ENCODE measurements around the gene RTCA. TPM values are rescaled to one million over a fixed set of nuclear protein-coding genes. Genes with fewer than 3 reads are reported as not detected.

The RTCA gene
- polyA plus RNA-seq, 1 donor from 2014 or later = 95.2 TPM

DNA sequence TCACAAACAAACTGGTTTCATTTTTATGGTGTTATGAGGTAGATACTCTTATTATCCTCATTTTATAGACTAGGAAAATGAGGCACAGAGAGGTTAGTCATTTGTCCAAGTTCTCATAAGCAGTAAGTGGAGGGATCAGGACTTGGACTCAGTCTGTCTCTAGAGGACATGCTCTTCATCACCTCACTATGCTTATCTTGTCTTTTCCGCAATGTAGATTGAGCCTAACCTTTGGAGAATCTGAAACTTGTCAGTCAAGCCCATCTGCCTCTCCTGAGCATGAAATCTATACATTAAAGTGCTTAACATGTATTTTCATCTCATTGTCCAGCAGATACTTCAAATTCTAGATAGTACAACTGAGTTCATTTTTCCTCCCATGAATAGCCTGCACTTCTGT lies 74.5 kb downstream of the RTCA start:
- Histone ChIP-seq H3K4me2 (ENCODE audit: low read length) (no peak overlapping the region), H3K4me3 (ENCODE audit: low read length) (no peak overlapping the region), H3K9ac (ENCODE audit: low read length) (no peak overlapping the region), H3K27ac (ENCODE audit: low read length) (no peak overlapping the region), H3K9me2 (ENCODE audit: insufficient read depth, low read length) (no peaks in the 10 kb centered on the region), H3K36me3 (ENCODE audit: insufficient read depth, low read length) (no peaks in the 10 kb centered on the region), H4K20me1 (ENCODE audit: insufficient read depth) (no peaks in the 10 kb centered on the region), H3K79me2 (replicated peaks; ENCODE audit: insufficient read depth, low read length) (no peaks in the 10 kb centered on the region), H3K27me3 (ENCODE audit: insufficient read depth, low read depth, low read length) (no peaks in the 10 kb centered on the region), H3K9me3 (ENCODE audit: low read length) (no peaks in the 10 kb centered on the region), H3F3A (ENCODE audit: insufficient read depth, low read length, poor library complexity, severe bottlenecking) (no peaks in the 10 kb centered on the region), H2AFZ (ENCODE audit: low read depth, low read length) (no peak overlapping the region)
- no peak for TF ChIP-seq SMC3 (conservative IDR thresholded peaks at IDR 0.05; ENCODE audit: poor library complexity)
- TF ChIP-seq, protein P1, sequence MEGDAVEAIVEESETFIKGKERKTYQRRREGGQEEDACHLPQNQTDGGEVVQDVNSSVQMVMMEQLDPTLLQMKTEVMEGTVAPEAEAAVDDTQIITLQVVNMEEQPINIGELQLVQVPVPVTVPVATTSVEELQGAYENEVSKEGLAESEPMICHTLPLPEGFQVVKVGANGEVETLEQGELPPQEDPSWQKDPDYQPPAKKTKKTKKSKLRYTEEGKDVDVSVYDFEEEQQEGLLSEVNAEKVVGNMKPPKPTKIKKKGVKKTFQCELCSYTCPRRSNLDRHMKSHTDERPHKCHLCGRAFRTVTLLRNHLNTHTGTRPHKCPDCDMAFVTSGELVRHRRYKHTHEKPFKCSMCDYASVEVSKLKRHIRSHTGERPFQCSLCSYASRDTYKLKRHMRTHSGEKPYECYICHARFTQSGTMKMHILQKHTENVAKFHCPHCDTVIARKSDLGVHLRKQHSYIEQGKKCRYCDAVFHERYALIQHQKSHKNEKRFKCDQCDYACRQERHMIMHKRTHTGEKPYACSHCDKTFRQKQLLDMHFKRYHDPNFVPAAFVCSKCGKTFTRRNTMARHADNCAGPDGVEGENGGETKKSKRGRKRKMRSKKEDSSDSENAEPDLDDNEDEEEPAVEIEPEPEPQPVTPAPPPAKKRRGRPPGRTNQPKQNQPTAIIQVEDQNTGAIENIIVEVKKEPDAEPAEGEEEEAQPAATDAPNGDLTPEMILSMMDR (IDR thresholded peaks at IDR 0.05; ENCODE audit: poor library complexity, severe bottlenecking) = no peak
- TF ChIP-seq TAF1 (IDR thresholded peaks at IDR 0.05; ENCODE audit: low read depth) = no peak
- no peak for TF ChIP-seq EZH2 (IDR thresholded peaks at IDR 0.05; ENCODE audit: borderline replicate concordance, insufficient read depth, low read length, poor library complexity, severe bottlenecking)
- no peak for TF ChIP-seq POLR2AphosphoS5 (IDR thresholded peaks at IDR 0.05)
- no peak for TF ChIP-seq RAD21 (conservative IDR thresholded peaks at IDR 0.05)
- TF ChIP-seq MXI1 (conservative IDR thresholded peaks at IDR 0.05; ENCODE audit: poor library complexity, severe bottlenecking) = no peak
- no peak for TF ChIP-seq EP300 (conservative IDR thresholded peaks at IDR 0.05; ENCODE audit: poor library complexity, severe bottlenecking)
- TF ChIP-seq, protein P2, sequence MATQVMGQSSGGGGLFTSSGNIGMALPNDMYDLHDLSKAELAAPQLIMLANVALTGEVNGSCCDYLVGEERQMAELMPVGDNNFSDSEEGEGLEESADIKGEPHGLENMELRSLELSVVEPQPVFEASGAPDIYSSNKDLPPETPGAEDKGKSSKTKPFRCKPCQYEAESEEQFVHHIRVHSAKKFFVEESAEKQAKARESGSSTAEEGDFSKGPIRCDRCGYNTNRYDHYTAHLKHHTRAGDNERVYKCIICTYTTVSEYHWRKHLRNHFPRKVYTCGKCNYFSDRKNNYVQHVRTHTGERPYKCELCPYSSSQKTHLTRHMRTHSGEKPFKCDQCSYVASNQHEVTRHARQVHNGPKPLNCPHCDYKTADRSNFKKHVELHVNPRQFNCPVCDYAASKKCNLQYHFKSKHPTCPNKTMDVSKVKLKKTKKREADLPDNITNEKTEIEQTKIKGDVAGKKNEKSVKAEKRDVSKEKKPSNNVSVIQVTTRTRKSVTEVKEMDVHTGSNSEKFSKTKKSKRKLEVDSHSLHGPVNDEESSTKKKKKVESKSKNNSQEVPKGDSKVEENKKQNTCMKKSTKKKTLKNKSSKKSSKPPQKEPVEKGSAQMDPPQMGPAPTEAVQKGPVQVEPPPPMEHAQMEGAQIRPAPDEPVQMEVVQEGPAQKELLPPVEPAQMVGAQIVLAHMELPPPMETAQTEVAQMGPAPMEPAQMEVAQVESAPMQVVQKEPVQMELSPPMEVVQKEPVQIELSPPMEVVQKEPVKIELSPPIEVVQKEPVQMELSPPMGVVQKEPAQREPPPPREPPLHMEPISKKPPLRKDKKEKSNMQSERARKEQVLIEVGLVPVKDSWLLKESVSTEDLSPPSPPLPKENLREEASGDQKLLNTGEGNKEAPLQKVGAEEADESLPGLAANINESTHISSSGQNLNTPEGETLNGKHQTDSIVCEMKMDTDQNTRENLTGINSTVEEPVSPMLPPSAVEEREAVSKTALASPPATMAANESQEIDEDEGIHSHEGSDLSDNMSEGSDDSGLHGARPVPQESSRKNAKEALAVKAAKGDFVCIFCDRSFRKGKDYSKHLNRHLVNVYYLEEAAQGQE (IDR thresholded peaks at IDR 0.05; ENCODE audit: borderline replicate concordance) = no peak

DNA sequence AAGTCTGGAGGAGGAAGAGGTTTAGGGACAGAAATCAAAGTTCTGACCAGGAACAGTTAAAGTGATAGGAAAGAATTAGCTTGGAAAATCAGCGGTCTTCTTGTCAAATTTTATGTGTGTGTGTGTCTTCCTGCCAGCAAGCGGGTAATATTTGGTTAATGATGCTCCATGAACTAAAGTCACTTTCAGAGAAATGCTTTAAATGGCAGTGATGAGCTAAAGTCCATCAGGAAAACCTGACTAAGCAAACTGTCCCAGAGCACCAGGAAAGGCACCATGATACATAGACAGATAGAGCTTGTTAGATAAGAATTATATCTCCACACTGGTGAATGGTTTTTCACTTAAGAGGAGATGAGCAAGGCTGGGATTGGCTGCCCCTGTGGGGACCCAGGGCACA lies 76.3 kb downstream of the RTCA start:
- no peaks in the 10 kb centered on the region for H3K9me3 ChIP-seq (ENCODE audit: low read length)
- H3F3A ChIP-seq (ENCODE audit: insufficient read depth, low read length, poor library complexity, severe bottlenecking) = no peaks in the 10 kb centered on the region
- H4K20me1 ChIP-seq (ENCODE audit: insufficient read depth) = no peaks in the 10 kb centered on the region
- TF ChIP-seq RAD21 (conservative IDR thresholded peaks at IDR 0.05) (no peak), TAF1 (IDR thresholded peaks at IDR 0.05; ENCODE audit: low read depth) (no peak), MXI1 (conservative IDR thresholded peaks at IDR 0.05; ENCODE audit: poor library complexity, severe bottlenecking) (no peak), SMC3 (conservative IDR thresholded peaks at IDR 0.05; ENCODE audit: poor library complexity) (no peak), EP300 (conservative IDR thresholded peaks at IDR 0.05; ENCODE audit: poor library complexity, severe bottlenecking) (no peak), POLR2AphosphoS5 (IDR thresholded peaks at IDR 0.05) (no peak), EZH2 (IDR thresholded peaks at IDR 0.05; ENCODE audit: borderline replicate concordance, insufficient read depth, low read length, poor library complexity, severe bottlenecking) (no peak)
- TF ChIP-seq, protein P2 (IDR thresholded peaks at IDR 0.05; ENCODE audit: borderline replicate concordance) = no peak
- TF ChIP-seq, protein P1 (IDR thresholded peaks at IDR 0.05; ENCODE audit: poor library complexity, severe bottlenecking) = no peak
- no peak overlapping the region for H3K4me3 ChIP-seq (ENCODE audit: low read length)
- no peak overlapping the region for H3K27ac ChIP-seq (ENCODE audit: low read length)
- no peaks in the 10 kb centered on the region for H3K27me3 ChIP-seq (ENCODE audit: insufficient read depth, low read depth, low read length)
- no peaks in the 10 kb centered on the region for H3K9me2 ChIP-seq (ENCODE audit: insufficient read depth, low read length)
- no peaks in the 10 kb centered on the region for H3K79me2 ChIP-seq (replicated peaks; ENCODE audit: insufficient read depth, low read length)
- H2AFZ ChIP-seq (ENCODE audit: low read depth, low read length) = no peak overlapping the region
- no peak overlapping the region for H3K4me2 ChIP-seq (ENCODE audit: low read length)
- H3K9ac ChIP-seq (ENCODE audit: low read length) = no peak overlapping the region
- H3K36me3 ChIP-seq (ENCODE audit: insufficient read depth, low read length) = no peaks in the 10 kb centered on the region

Data from neural cell (in vitro differentiated cells).